Measurements from ENCODE around the gene LGI1.
A peak's percentile ranks its signal among the peaks of the same experiment; 100 is the strongest.

Gene LGI1

DNA sequence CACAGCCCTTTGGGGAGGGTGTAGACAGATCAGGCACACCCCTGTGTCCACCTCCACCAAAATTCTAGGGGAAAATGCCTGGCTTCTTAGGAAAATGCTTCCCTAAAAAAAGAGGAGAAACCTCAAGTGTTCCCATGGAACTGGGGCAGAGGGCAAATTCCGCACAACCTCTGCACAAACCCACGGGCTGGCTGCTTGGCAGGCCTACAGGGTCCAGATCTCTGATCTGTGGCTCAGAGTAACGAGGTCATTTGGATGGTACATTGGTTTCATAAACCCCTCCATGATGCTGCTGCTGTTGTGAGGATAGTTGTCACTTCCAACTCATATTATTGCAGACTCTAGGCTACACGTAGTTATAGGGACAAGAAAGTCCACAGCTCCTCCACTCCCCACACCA lies 16.0 kb downstream of the LGI1 start:
- Histone ChIP-seq H3K36me3 (ENCODE audit: insufficient read depth, low read length) (no peaks in the 10 kb centered on the region), H3K27me3 (ENCODE audit: insufficient read depth, low read length, poor library complexity, severe bottlenecking) (no peaks in the 10 kb centered on the region), H3K4me1 (ENCODE audit: insufficient read depth, low read length, poor library complexity, severe bottlenecking) (no peaks in the 10 kb centered on the region), H3F3A (ENCODE audit: low read depth) (no peaks in the 10 kb centered on the region), H3K4me3 (ENCODE audit: low read length, poor library complexity, severe bottlenecking) (no peak overlapping the region), H4K20me1 (ENCODE audit: insufficient read depth, low read length, poor library complexity, severe bottlenecking) (no peaks in the 10 kb centered on the region), H3K9me3 (ENCODE audit: insufficient read depth, low read depth, low read length) (no peaks in the 10 kb centered on the region), H2AFZ (ENCODE audit: low read length) (0 out of 2 replicates have a peak overlapping the region, but pooled peaks have one; percentile 48), H3K4me2 (ENCODE audit: low read depth, low read length, poor library complexity, severe bottlenecking) (no peak overlapping the region), H3K79me2 (ENCODE audit: insufficient read depth, low read length) (no peaks in the 10 kb centered on the region), H3K9ac (ENCODE audit: low read depth, low read length, poor library complexity, severe bottlenecking) (no peak overlapping the region), H3K9me2 (replicated peaks; ENCODE audit: low read depth, low read length) (no peaks in the 10 kb centered on the region)
- TF ChIP-seq, protein P1, sequence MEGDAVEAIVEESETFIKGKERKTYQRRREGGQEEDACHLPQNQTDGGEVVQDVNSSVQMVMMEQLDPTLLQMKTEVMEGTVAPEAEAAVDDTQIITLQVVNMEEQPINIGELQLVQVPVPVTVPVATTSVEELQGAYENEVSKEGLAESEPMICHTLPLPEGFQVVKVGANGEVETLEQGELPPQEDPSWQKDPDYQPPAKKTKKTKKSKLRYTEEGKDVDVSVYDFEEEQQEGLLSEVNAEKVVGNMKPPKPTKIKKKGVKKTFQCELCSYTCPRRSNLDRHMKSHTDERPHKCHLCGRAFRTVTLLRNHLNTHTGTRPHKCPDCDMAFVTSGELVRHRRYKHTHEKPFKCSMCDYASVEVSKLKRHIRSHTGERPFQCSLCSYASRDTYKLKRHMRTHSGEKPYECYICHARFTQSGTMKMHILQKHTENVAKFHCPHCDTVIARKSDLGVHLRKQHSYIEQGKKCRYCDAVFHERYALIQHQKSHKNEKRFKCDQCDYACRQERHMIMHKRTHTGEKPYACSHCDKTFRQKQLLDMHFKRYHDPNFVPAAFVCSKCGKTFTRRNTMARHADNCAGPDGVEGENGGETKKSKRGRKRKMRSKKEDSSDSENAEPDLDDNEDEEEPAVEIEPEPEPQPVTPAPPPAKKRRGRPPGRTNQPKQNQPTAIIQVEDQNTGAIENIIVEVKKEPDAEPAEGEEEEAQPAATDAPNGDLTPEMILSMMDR (conservative IDR thresholded peaks at IDR 0.05; ENCODE audit: low read length): no peak
- TF ChIP-seq EZH2phosphoT487 (IDR thresholded peaks at IDR 0.05; ENCODE audit: borderline replicate concordance): no peak

DNA sequence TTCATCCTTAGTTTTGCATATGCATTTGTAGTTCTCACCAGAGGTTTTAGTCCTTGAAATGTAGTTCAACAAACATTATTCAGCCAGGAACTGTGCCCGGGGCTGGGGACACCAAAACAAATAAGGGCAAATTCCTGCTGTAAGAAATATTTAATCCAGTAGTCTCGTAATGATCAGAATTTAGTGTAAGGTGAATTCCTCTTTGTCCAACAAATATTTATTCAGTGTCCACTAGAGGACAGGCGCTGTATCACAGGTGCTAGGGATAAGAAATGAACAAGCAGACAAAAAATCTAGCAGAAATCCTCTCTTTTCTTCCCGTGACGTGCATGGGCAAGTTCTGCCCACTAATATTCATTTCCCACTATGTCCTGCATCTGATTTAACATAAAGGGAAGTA lies 17.6 kb downstream of the LGI1 start:
- Histone ChIP-seq H4K20me1 (ENCODE audit: insufficient read depth, low read length, poor library complexity, severe bottlenecking) (no peaks in the 10 kb centered on the region), H3K9ac (ENCODE audit: low read depth, low read length, poor library complexity, severe bottlenecking) (no peak overlapping the region), H2AFZ (ENCODE audit: low read length) (no peak overlapping the region), H3K9me3 (ENCODE audit: insufficient read depth, low read depth, low read length) (no peaks in the 10 kb centered on the region), H3K36me3 (ENCODE audit: insufficient read depth, low read length) (no peaks in the 10 kb centered on the region), H3K4me3 (ENCODE audit: low read length, poor library complexity, severe bottlenecking) (no peak overlapping the region), H3K9me2 (replicated peaks; ENCODE audit: low read depth, low read length) (no peaks in the 10 kb centered on the region), H3K79me2 (ENCODE audit: insufficient read depth, low read length) (no peaks in the 10 kb centered on the region), H3K4me2 (ENCODE audit: low read depth, low read length, poor library complexity, severe bottlenecking) (no peak overlapping the region), H3K27me3 (ENCODE audit: insufficient read depth, low read length, poor library complexity, severe bottlenecking) (no peaks in the 10 kb centered on the region), H3K4me1 (ENCODE audit: insufficient read depth, low read length, poor library complexity, severe bottlenecking) (no peaks in the 10 kb centered on the region), H3F3A (ENCODE audit: low read depth) (no peaks in the 10 kb centered on the region)
- TF ChIP-seq, protein P1 (conservative IDR thresholded peaks at IDR 0.05; ENCODE audit: low read length): no peak
- TF ChIP-seq EZH2phosphoT487 (IDR thresholded peaks at IDR 0.05; ENCODE audit: borderline replicate concordance): no peak

DNA sequence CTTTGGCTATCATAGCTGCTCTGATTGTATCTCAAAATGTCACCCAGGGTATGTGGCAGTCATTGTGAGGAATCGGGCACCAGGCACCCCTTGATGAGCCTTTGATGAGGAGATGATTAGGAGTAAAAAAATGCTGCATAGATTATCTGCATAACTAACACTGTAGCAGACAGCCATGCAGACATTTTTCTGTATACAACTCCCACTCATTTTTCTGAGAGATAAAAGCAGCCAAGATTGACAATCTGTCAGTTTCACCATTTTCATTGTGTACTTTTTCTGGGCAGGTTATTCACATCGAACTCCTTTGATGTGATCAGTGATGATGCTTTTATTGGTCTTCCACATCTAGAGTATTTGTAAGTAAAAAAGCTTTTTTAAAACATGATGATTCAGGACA lies 19.4 kb downstream of the LGI1 start:
- TF ChIP-seq, protein P1 (conservative IDR thresholded peaks at IDR 0.05; ENCODE audit: low read length): no peak
- no peak for TF ChIP-seq EZH2phosphoT487 (IDR thresholded peaks at IDR 0.05; ENCODE audit: borderline replicate concordance)
- H4K20me1 ChIP-seq (ENCODE audit: insufficient read depth, low read length, poor library complexity, severe bottlenecking): no peaks in the 10 kb centered on the region
- no peaks in the 10 kb centered on the region for H3K27me3 ChIP-seq (ENCODE audit: insufficient read depth, low read length, poor library complexity, severe bottlenecking)
- no peak overlapping the region for H3K4me3 ChIP-seq (ENCODE audit: low read length, poor library complexity, severe bottlenecking)
- H3F3A ChIP-seq (ENCODE audit: low read depth): no peaks in the 10 kb centered on the region
- no peaks in the 10 kb centered on the region for H3K9me3 ChIP-seq (ENCODE audit: insufficient read depth, low read depth, low read length)
- H3K36me3 ChIP-seq (ENCODE audit: insufficient read depth, low read length): no peaks in the 10 kb centered on the region
- no peaks in the 10 kb centered on the region for H3K4me1 ChIP-seq (ENCODE audit: insufficient read depth, low read length, poor library complexity, severe bottlenecking)
- H3K9me2 ChIP-seq (replicated peaks; ENCODE audit: low read depth, low read length): no peaks in the 10 kb centered on the region
- H2AFZ ChIP-seq (ENCODE audit: low read length): no peak overlapping the region
- no peak overlapping the region for H3K9ac ChIP-seq (ENCODE audit: low read depth, low read length, poor library complexity, severe bottlenecking)
- no peaks in the 10 kb centered on the region for H3K79me2 ChIP-seq (ENCODE audit: insufficient read depth, low read length)
- H3K4me2 ChIP-seq (ENCODE audit: low read depth, low read length, poor library complexity, severe bottlenecking): no peak overlapping the region
